Kidney (tissue), 14 donors: ENCODE measurements around the gene SLC22A17. TPM values are rescaled to one million over a fixed set of nuclear protein-coding genes. Genes with fewer than 3 reads are reported as not detected.

Experiments
- DNase-seq, 5 donors: peaks; one replicate each; pipeline ENCODE4 v3.0.0-alpha.2; 2013 to 2020
- FAIRE-seq: peaks from 2 replicates; lab custom pipeline; 2012; peaks lifted over from hg19 to GRCh38; lab: Jason Lieb, UNC
- H3K27ac ChIP-seq, 2 donors: one replicate each; pipeline ENCODE4 v1.7.0; 2013; ENCODE audit warnings: low read depth in 2 of 2, low read length in 2 of 2, inconsistent platforms in 1 of 2
- H3K27me3 ChIP-seq: one replicate; pipeline ENCODE4 v1.7.1; 2013; ENCODE audit warnings: low read length, inconsistent platforms; ENCODE audit not compliant: control insufficient read depth, insufficient read depth
- H3K36me3 ChIP-seq, 3 donors: one replicate each; pipeline versions ENCODE4 v1.7.0 to v1.7.1; 2013; ENCODE audit warnings: low read length in 3 of 3, control low read depth in 1 of 3, inconsistent platforms in 1 of 3; ENCODE audit not compliant: insufficient read depth in 3 of 3, control insufficient read depth in 2 of 3
- H3K4me1 ChIP-seq, 3 donors: one replicate each; pipeline versions ENCODE4 v1.7.0 to v1.7.1; 2013; ENCODE audit warnings: low read length in 3 of 3, inconsistent platforms in 1 of 3, low read depth in 1 of 3; ENCODE audit not compliant: control insufficient read depth in 2 of 3, insufficient read depth in 2 of 3
- H3K4me3 ChIP-seq, 3 donors: one replicate each; pipeline versions ENCODE4 v1.7.0 to v1.8.1; 2013; ENCODE audit warnings: low read length in 3 of 3, control low read depth in 1 of 3, inconsistent platforms in 1 of 3
- H3K9ac ChIP-seq, 3 donors: one replicate each; pipeline versions ENCODE4 v1.7.0 to v1.7.1; 2013; ENCODE audit warnings: low read length in 3 of 3, control low read depth in 1 of 3, inconsistent platforms in 1 of 3
- H3K9me3 ChIP-seq, 3 donors: one replicate each; pipeline versions ENCODE4 v1.7.0 to v1.7.1; 2013; ENCODE audit warnings: low read length in 3 of 3, control low read depth in 1 of 3, inconsistent platforms in 1 of 3; ENCODE audit not compliant: control insufficient read depth in 2 of 3, insufficient read depth in 1 of 3
- intact Hi-C: fragments of 100-400 bp; cut with DNase I; formaldehyde crosslinking; loops from one replicate; pipeline ENCODE4 v1.11.1; 2022
- polyA plus RNA-seq: library from polyadenylated mRNA; stranded (reverse); fragments of 350-450 nt; fragmentation: Illumina TruSeq; extraction: RNeasy Lipid Tissue Mini Kit (QIAGEN cat#74804); gene quantifications from one replicate; pipeline ENCODE4 v1.2.3, GENCODE V29; 2014; ENCODE audit warnings: low read depth, low replicate concordance; ENCODE audit not compliant: insufficient read depth
- total RNA-seq: library from RNA; stranded (reverse); fragmentation: NEBNext Ultra II Directional; extraction: Animal tissue kit (Norgen Biotek cat#: 25700); gene quantifications from one replicate; pipeline ENCODE4 v1.2.1, GENCODE V29; 2021
- TF ChIP-seq, protein P1 (sequence below): IDR thresholded peaks from 3 replicates; pipeline ENCODE4 v1.5.1; 2012; ENCODE audit warnings: mild to moderate bottlenecking, moderate library complexity, borderline replicate concordance; ENCODE audit not compliant: insufficient read depth; ENCODE audit errors: extremely low read depth
- donor health status: control.
- donor health status: control.
- donor health status: control.
- donor health status: control.
- donor health status: control.
- donor health status: DM: yes; HTN: yes; CAD: no.
- donor health status: Normal renal cell carcinoma (clear cell type).

The SLC22A17 gene
- total and polyA plus RNA-seq, 2 donors from 2014 or later, result 35.3 to 61.2 TPM

DNA sequence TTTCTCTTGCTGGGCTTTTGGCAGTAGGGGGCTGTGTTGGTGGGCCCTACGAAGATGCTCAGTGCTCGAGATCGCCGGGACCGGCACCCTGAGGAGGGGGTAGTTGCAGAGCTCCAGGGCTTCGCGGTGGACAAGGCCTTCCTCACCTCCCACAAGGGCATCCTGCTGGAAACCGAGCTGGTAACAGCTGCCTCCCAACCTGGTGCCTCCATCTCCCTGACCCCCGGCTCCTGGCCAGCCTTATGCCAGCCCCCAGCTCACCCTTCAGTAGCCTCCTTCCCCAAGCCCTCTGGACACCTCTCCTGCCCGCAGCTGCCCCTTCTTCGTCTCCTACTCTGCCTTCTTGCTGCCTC, 24.5 kb upstream of the SLC22A17 start:
- Histone ChIP-seq H3K36me3 (no peaks in the 10 kb centered on the region), H3K4me3 (no peak overlapping the region), H3K27ac (no peak overlapping the region), H3K9ac (no peak overlapping the region), H3K9me3 (no peaks in the 10 kb centered on the region), H3K27me3 (no peaks in the 10 kb centered on the region), H3K4me1 (no peaks in the 10 kb centered on the region)
- DNase-seq, result no peak
- intact Hi-C loops, result no loop called here
- FAIRE-seq, result no peak
- TF ChIP-seq, protein P1, sequence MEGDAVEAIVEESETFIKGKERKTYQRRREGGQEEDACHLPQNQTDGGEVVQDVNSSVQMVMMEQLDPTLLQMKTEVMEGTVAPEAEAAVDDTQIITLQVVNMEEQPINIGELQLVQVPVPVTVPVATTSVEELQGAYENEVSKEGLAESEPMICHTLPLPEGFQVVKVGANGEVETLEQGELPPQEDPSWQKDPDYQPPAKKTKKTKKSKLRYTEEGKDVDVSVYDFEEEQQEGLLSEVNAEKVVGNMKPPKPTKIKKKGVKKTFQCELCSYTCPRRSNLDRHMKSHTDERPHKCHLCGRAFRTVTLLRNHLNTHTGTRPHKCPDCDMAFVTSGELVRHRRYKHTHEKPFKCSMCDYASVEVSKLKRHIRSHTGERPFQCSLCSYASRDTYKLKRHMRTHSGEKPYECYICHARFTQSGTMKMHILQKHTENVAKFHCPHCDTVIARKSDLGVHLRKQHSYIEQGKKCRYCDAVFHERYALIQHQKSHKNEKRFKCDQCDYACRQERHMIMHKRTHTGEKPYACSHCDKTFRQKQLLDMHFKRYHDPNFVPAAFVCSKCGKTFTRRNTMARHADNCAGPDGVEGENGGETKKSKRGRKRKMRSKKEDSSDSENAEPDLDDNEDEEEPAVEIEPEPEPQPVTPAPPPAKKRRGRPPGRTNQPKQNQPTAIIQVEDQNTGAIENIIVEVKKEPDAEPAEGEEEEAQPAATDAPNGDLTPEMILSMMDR, result no peak

DNA sequence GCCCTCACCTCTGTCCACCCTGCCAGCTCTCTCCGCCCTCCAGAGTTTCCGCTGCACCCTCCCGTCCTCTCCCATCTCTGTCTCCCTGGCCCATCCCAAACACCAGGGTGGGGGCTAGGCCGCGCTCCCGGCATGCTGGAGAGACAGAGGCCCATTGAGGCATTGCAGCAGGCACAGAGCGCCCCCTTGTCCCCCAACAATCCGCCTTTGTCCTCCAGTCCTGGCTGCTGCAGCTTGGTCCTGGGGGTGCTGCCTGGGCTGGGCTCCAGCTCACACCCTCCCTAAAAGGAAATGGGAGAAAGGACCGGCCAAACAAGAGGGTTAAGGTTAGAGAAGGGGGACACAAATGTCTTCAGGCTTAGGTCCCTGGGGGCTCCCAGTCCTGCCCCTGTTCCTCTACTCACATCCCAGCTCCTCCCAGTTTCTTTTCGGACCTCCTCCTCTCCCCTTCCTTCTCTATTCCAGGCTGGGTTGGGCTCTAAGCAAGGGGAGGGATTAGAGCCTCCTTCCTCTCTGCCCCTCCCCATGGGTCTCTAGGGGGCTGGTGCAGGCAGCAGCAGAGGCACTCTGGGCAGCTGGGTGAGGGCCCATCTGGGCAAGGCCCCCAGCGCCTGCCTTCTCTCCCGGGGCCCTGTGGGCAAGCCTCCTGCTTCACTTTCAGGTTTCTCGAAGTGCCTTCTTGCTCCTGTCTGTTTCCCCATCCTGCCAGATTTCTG, 24.0 kb upstream of the SLC22A17 start, which contains the start of gene CMTM5:
Gene CMTM5, plus strand, starts transcription at position 565 of the 716 bp plus-strand sequence. CDS start 206 bp downstream, outside the sequence.
- Histone ChIP-seq H3K36me3 (no peaks in the 10 kb centered on the region), H3K9ac (no peak within 1 kb of the TSS), H3K27me3 (no peaks in the 10 kb centered on the region), H3K27ac (no peak within 1 kb of the TSS), H3K4me1 (no peaks in the 10 kb centered on the region), H3K9me3 (no peaks in the 10 kb centered on the region), H3K4me3 (no peak within 1 kb of the TSS)
- DNase-seq (peak in 1 of 5 donors; percentile 72), FAIRE-seq (no peak)
- intact Hi-C loops, result no loop called here
- TF ChIP-seq, protein P1, result no peak

DNA sequence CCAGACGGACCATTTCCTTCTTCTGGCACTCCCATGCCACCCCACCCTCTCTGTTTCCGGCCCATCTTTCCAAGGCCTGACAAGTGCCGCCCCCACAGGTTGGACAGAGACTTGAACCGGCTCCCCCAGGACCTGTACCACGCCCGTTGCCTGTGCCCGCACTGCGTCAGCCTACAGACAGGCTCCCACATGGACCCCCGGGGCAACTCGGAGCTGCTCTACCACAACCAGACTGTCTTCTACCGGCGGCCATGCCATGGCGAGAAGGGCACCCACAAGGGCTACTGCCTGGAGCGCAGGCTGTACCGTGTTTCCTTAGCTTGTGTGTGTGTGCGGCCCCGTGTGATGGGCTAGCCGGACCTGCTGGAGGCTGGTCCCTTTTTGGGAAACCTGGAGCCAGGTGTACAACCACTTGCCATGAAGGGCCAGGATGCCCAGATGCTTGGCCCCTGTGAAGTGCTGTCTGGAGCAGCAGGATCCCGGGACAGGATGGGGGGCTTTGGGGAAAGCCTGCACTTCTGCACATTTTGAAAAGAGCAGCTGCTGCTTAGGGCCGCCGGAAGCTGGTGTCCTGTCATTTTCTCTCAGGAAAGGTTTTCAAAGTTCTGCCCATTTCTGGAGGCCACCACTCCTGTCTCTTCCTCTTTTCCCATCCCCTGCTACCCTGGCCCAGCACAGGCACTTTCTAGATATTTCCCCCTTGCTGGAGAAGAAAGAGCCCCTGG, 23.0 kb upstream of the SLC22A17 start:
- no peak for FAIRE-seq
- no peak overlapping the region for H3K9ac ChIP-seq
- H3K9me3 ChIP-seq, result no peaks in the 10 kb centered on the region
- no peaks in the 10 kb centered on the region for H3K27me3 ChIP-seq
- H3K4me3 ChIP-seq, result no peak overlapping the region
- no peaks in the 10 kb centered on the region for H3K4me1 ChIP-seq
- no peaks in the 10 kb centered on the region for H3K36me3 ChIP-seq
- no peak overlapping the region for H3K27ac ChIP-seq
- TF ChIP-seq, protein P1, result no peak
- intact Hi-C loops, result no loop called here
- no peak for DNase-seq
